DMS114 treated with DMSO at 0.1 percent for 48 hours (cell line): ENCODE measurements around the gene SEZ6L2.
"Not testable (repeated sequence)": the region's sequence is repeated elsewhere in the genome, so short reads cannot be mapped to it uniquely, and the experiment has no call there.

ENCODE experiments used
- DNase-seq: peaks from one replicate; lab custom pipeline; 2025; ENCODE audit not compliant: unreplicated experiment; lab: John Stamatoyannopoulos, UW

Gene SEZ6L2

DNA sequence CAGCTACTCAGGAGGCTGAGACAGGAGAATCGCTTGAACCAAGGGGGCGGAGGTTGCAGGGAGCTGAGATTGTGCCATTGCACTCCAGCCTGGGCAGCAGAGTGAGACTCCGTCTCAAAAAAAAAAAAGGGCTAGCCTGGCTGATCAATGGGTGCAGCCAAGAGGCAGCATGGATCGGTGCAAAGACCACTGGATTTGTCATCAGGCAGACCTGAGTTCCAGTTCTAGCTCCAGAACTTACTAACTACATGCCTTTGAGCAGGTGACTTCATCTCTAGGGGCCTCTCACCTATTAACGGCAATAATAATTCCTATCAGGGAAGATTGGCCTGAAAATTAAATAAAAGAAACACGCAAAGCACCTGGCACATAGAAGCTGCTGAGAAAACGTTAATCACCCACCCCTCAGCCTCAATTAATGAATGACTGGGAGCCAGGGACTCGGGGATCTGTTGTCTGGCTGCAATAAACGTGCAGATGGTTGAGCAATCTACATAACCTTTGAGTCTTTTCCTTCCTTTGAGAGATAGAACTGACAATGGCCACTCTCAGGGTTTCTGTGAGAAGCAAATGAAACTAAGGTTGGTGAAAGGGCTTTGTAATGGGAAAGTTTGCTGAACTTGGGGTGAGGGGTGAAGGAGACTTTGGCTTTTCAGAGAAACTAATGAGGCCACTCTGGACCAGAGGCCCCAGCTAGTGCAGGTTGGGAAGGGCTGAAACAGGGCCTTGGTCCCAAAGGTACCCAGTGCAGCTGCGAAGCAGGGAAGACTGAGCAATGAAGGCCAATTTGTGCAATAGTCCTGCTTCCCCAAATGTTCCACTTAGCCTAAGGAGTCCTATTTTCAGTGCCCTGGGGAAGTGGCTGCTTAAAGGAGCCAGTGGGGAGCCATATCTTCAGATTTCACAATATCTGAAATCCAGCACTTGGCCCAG lies 7.6 kb downstream of the SEZ6L2 start:
- DNase-seq: no peak

DNA sequence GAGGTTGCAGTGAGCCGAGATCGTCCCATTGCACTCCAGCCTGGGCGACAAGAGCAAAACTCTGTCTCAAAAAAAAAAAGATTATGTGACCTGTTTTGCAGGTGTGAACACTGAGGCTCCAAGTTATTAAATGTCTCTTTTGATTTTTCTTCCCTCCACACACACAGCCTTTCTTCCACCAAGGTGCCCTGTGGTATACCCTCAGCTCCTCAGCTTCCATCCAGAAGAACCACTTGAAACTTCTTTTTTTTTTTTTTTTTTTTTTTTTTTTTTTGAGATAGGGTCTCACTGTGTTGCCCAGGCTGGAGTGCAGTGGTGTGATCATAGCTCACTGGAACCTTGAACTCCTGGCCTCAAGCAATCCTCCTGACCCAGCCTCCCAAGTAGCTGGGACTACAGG lies 10.0 kb downstream of the SEZ6L2 start:
- DNase-seq: not testable (repeated sequence)

DNA sequence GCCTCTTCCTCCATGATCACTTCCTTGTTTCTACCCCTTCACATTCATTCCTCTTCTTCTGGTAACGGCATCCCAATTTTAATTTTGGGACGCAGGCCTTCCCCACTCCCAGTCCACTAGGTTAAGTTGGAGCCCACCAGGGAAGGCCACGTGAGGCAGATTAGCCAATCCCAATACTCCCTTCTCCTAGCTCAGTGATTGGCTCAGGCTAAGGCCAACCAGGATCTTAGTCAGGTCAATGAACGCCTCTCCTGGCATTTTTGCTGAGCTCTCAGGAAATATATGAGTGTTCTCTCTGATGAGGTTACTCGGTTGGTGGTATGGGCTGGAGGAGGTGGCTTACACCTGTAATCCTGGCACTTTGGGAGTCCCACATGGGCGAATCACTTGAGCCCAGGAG lies 15.4 kb downstream of the SEZ6L2 start:
- no peak for DNase-seq

DNA sequence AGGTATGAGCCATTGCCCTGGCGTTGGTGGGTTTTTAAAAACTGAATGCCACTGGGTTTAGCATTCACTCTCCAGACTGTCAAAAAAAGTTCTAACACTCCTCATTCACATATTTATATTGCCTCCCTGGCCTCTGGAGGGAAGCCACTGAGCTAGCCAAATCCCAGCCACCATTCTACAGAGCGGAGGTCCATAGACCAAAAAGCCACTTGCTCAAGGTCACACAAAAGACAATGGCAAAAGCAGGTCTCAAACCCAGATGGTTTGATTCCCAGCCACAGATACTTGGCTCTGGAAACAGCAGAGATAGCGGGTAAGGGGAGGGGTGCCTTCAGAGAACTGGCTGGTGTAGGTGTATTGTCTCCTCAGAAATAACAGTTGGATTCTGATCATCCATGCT lies 18.3 kb downstream of the SEZ6L2 start:
- no peak for DNase-seq

DNA sequence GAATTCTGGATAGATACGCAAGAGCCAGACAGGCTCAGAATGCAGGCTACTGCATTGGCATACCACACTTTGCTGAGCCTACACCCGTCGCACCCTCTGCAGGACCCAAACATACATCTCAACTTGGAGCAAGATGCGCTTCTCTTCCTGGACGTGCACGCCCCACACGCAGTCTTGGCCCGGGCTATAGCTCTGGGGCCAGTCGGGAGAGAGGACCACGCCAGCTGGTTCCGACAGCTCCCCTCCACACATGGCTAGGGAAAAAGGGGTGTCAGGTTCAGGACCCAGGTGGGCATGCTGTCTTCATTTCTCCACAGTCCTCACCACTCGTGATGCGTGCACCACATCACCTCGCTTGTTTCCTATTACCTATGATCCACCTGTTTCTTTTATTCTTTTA lies 21.2 kb downstream of the SEZ6L2 start:
- DNase-seq: no peak

DNA sequence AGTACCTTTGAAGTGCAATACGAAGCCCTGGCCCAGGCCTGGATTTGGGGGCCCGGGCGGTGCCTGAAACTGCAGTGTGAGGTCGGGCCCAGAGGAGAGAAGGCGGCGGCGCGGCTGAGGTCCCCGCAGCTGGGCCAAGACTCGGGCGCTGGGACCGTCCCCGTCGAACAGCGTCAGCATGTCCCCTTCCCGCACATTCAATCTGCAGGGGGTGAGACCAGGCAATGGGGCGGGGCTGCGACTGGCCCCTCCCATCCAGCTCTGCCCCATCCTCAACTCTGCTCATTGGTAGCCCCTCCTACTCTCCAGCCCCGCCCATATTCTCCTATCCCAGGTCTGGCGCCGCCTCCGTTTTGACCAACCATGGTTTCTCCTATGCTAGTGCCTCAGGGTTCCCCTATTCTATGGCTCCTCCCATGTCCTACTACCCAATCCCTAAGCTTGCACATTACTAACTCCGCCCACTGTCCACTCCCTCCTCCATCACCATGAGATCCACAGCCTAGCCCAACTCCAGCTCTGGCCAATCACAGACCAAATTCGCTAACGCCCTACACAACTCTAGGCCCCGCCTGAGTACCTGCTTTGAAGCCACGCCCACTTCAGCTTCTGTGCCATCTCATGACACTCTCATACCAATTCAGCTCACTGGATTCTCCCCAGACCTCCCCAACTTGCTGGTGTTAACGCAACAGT lies 21.9 kb downstream of the SEZ6L2 start:
- DNase-seq: no peak

DNA sequence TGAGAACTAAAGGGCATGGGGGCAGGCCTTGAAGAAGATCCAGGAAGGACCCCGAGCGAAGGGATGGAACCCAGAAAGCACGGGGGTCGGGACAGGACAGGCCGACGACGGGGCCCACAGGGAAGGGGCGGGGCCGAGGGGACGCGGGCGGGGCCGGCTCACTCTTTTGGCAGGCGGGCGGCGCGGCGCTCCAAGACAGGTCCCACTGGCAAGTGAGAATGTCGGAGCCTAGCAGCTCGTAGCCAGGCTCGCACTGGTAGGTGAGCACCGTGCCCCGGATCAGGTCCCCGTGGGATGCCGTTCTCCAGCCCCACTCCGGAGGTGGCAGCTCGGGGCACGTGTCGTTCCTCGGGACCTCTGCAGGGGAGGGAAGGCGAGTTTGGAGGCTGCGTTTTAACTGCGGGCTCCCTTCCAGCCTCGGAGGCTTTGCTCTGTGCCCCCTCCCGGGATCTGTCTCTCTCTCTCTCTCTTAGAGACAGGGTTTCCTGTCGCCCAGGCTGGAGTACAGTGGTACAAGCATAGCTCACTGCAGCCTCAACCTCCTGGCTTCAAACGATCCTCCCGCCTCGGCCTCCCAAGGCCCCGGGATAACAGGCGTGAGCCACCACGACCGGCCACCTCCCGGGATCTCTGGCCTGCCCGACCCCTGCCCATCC lies 22.6 kb downstream of the SEZ6L2 start:
- DNase-seq: no peak

DNA sequence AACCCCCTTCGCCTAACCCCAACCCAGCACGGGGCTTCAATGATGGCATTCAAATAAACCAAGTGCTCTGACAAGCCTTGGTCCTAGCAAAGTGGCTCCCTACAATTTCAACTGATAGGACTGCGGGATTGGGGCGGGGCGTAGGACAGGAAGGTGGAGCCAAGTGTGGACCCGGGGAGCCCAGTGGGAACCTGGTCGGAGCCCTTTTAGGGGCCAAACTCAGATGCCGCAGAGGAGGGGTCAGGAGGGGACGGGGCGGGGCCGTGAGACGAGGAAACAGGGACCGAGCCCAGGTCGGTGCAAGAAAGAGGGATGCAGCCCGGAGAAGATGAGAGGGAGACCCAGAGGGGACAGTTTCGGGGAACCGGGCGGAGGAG lies 23.1 kb downstream of the SEZ6L2 start:
- no peak for DNase-seq

DNA sequence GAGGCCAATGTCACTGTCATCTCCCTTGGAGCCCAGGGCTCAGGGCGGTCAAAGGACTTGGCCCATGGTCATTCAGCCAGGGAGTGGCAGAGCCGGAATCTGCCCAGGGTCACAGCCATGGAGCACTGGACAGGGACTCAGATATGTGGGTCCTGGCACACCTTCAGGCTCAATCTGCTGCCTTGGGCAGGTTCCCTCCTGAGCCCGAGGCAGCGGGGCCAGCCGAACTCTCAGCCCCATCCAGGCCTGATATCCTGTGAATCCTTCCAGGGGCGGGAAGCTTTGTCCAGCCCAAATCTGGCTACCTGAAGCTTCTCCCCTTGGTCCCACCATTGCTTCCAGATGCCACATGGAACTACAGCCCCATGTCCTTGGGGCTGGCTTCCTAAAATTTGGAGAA lies 24.1 kb downstream of the SEZ6L2 start:
- no peak for DNase-seq

DNA sequence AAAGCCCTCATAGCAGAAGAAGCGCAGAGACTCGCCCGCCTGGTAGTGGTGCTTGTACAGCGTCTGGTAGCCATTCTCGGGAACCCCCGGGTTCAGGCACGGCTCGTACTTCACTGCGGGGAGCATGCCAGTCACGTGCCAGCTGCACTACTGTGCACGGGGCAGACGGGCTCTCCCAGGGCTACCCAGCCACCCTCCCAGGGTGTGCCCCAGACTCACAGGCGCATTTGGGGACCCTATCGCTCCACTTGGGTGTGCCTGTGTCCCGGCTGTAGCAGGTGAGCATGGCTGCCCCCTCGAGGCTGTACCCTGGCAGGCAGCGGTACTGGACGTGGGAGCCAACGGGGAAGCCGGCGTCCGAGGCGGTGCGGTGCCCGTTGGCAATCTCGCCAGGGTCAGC lies 26.0 kb downstream of the SEZ6L2 start:
- DNase-seq: no peak

DNA sequence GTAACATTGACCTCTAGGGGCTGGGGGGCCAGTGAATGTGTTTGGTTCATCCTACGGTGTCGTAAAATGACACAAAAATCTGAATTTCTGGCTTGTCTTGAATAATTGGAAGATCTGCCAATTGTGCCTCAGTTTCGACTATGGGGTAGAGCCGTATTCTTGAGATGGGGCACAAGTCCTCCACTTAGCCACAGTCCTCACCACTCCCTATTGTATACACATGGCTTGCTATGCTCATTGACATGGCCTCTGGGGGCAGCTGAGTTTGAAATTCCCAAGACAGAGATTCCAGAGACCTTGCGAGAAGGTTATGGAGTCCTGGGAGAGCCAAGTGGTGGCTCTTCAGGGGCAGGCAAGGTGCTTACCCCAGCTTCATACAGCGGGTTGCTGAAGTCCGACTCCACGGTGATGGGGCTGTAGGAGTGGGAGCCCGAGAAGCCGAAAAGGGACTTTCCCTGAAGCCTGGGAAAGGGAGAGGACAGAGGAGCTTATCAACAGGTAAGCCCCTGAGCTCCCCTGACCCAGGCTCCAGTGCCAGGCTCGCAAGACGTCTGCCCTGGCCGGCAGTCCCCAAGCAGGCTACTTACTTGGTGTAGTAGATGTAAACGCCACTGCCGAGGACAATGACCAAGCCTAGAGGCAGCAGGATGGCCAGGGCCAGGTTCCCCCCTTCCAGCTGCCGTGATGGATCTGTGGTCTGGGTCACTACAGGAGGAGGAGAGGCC lies 27.4 kb downstream of the SEZ6L2 start:
- DNase-seq: no peak

DNA sequence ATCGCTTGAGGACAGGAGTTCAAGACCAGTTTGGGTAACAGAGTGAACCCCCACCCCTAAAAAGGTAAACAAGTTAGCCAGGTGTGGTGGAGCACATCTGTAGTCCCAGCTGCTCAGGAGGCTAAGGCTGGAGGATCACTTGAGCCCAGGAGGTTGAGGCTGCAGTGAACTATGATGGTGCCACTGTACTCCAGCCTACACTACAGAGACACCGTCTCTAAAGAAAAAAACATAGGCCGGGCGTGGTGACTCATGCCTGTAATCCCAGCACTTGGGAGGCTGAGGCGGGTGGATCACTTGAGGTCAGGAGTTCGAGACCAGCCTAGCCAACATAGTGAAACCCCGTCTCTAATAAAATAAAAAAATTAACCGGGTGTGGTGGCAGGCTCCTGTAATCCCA lies 30.3 kb downstream of the SEZ6L2 start:
- not testable (repeated sequence) for DNase-seq

DNA sequence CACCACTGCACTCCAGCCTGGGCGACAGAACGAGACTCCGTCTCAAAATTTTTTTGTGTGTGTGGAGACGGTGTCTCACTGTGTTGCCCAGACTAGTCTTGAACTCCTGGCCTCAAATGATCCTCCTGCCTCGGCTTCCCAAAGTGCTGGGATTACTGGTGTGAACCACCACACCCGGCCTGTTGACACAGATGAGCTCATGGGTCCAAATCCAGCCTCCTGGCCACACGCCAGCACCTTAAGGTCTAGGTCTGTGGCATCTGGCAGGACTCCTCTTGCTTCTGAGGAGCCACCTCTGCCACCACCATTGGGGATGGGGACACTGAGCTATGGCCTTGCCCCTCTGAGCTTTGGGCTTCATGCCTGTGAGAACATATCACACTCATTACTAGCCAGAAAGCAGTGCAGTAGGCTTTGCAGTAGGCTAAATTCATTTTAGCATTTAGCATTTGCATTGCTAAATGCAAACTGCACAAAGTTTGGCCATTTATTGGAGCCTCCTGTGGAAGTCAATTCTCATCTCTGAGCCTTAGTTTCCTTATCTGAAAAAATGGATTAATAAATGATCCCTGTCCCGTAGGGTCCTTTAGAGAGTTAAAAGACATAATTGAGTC lies 30.8 kb downstream of the SEZ6L2 start:
- no peak for DNase-seq

DNA sequence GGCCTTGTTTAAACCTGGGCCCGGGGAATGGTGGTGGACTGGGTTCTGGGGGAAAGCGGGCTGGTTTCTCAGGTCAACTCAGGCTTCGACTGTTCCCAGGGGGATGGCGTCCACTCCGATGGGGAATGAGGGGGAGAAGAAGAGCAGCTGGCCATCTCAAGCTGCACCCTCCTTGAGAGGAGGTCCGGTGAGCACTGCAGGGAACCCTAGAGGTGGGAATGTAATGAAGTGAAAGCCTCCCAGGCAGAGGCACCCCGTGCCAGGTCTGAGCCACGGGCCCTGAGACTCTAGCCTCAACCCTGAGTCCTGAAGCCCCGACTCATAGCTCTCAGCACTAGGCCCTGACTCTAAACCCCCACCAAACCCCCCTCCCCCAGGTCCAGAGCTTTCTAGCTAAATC lies 35.1 kb downstream of the SEZ6L2 start:
- DNase-seq: no peak

DNA sequence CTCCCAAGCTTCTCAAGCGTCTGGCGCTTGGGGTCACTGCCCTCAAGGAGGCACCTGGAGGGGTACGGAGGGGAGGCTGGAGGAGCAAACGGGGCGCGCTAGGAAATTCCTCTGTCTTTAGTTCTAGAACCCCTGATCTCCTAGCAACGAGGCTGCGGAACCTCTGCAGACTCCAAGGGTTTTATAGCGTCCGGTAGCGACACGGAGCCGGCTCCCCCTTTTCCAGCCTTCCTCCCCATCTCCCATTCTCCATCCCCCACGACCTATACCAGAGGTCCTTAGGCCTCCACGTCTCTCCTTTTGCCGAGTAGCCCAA lies 35.7 kb downstream of the SEZ6L2 start:
- DNase-seq: no peak

DNA sequence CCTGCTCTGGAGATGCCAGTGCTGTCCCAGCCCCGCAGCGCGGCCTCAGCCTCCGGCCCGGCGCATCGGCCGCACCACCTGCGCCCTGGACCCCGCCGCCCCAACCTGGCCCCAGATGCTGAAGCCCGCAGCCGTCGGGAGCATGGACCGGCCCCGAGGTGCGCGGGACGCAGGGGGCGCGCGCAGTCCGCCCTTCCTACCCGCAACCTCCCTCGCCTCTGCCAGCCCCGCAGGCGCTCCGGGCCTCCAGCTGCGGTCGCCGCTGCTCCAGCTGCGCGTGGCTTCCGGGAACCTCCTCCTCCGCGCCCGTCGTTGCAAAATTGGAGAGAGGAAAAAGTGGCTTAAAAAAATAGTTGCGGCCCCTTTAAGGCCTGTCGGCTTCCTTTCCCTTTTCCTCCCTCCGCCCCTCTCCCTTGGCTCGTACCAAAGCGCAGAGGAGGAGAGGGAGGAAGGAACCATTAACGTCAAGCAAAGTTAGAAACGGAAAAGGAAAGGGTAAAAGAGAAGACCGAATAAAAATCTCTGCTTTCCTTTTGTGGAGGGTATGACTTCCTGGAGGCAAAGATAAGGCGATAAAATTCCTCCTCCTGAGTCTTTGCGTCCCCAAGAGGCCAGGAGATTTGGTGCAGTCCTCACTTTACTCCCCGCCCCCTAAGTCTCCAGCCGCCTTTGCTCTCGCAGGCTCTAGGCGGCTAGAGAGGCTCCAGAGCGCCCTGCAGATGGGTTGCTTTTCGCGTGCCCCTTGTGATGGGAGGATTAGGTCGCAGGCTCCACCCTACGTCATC lies 36.3 kb downstream of the SEZ6L2 start, which contains the start of gene CDIPT:
TSS of gene CDIPT (minus strand) at position 343 of the 785 bp plus-strand sequence. CDS start 369 bp downstream, outside the sequence.
- DNase-seq: peak; percentile 96

DNA sequence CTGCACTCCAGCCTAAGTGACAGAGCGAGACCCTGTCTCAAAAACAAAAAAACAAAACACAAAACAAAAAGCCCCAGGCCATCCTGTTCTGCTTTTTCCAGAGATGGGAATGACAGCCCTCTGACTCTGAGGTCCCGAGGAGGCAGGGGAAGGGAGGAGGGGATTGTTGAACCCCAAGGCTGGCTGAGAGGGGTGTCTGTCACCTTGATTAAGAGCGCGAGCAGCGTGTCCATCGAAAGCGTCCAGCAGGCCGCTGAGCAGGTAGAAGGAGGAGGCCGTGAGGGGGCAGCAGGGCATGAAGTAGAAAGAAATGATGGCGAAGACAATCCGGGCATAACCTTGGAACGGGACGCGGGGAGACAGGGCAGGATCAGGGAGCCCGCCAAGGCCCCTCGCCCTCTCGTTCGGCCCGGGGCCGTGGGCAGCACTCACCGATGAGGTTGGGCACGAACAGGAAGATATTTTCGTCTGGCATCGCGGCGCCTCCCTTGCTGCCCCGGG lies 36.9 kb downstream of the SEZ6L2 start:
- DNase-seq: no peak

DNA sequence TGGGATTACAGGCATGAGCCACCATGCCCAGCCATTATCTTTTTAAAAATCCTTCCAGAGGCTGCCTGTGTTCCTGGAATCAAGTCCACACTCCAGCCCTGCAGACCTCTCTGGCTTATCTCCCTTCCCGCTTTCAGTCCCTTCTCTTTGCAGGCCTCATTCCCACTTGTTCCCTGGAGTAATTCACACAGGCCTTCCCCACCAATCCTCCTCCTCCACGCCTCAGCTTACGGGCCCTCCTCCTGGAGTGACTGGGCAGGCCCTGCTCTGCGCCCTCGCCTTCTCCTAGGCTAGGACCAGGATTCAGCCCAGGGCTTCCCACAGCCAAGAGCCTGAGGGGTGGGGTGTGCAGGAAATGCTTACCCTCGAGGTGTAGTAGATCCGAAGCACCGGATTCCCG lies 39.1 kb downstream of the SEZ6L2 start:
- no peak for DNase-seq

DNA sequence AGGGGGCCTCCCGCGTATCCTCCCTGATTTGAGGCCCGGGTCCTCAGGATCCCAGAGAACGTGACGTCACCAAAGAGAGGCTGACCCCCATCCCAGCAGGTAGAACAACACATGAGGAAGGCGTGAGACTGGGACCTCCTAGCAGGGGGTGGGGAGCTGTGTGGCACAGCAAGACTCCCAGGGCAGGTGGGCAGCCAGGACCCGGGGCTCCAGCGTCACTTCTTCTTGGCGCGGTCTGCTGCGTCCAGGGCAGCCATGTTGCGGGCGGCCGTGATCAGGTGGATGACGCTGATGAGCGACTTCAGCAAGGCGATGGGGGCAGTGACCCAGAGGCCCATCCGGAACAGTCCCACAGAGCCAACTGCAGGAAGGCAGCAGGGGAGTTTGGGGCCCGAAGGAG lies 40.4 kb downstream of the SEZ6L2 start:
- no peak for DNase-seq
